Central memory CD8-positive, alpha-beta T cell (primary cell): ENCODE results near the gene EEFSEC.

ENCODE experiments used
- ATAC-seq: fragments of 150-1000 bp; cut with Tn5 transposase; replicated peaks from 2 replicates; pipeline ENCODE4 v1.10.0; 2022; ENCODE audit warnings: mild to moderate bottlenecking, moderate FRiP score, moderate number of reproducible peaks; ENCODE audit not compliant: poor library complexity, severe bottlenecking; ENCODE audit errors: extremely low read depth
- DNase-seq, 2 donors: peaks; one replicate each; pipeline ENCODE4 v3.0.0; 2021; ENCODE audit warnings: low spot score in 2 of 2
- H3K27ac Mint-ChIP-seq: one replicate; pipeline ENCODE4 v1.8.0; 2022; ENCODE audit warnings: low read depth, mild to moderate bottlenecking, moderate library complexity, mixed read lengths
- H3K27me3 Mint-ChIP-seq: one replicate; pipeline ENCODE4 v1.8.0; 2022; ENCODE audit warnings: mixed read lengths
- H3K36me3 Mint-ChIP-seq: one replicate; pipeline ENCODE4 v1.8.0; 2022; ENCODE audit warnings: mild to moderate bottlenecking, moderate library complexity, mixed read lengths; ENCODE audit not compliant: insufficient read depth
- H3K4me1 Mint-ChIP-seq: one replicate; pipeline ENCODE4 v1.8.0; 2022; ENCODE audit warnings: mixed read lengths
- H3K4me3 Mint-ChIP-seq: one replicate; pipeline ENCODE4 v1.8.0; 2022; ENCODE audit warnings: mild to moderate bottlenecking, moderate library complexity, mixed read lengths
- H3K9me3 Mint-ChIP-seq: one replicate; pipeline ENCODE4 v1.8.0; 2022; ENCODE audit warnings: mixed read lengths

The EEFSEC gene

DNA sequence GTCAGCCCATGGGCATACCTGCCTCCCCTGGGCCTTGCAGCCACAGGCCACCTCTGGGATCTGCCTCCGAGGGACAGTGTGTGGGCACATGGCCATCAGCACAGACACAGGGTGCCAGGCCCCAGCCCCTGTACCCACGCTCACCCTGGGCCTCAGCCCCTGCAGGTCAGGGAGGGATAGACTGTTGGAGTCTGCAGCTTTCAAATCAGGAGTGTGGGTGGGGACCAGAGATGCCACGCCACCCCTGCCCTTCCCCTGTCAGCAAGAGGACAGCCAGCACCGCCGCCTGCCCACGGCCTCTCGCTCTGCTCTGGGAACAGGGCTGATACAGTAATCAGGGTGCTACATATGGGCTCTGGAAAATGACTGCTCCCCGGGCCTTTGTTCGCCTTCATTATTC is 240.8 kb downstream of the EEFSEC start:
- Mint-ChIP-seq H3K4me3 (no peak overlapping the region), H3K9me3 (no peaks in the 10 kb centered on the region), H3K4me1 (peaks cover 22% of the 10 kb centered on the region), H3K27ac (no peak overlapping the region), H3K27me3 (no peaks in the 10 kb centered on the region), H3K36me3 (no peaks in the 10 kb centered on the region)
- DNase-seq (no peak), ATAC-seq (no peak)

DNA sequence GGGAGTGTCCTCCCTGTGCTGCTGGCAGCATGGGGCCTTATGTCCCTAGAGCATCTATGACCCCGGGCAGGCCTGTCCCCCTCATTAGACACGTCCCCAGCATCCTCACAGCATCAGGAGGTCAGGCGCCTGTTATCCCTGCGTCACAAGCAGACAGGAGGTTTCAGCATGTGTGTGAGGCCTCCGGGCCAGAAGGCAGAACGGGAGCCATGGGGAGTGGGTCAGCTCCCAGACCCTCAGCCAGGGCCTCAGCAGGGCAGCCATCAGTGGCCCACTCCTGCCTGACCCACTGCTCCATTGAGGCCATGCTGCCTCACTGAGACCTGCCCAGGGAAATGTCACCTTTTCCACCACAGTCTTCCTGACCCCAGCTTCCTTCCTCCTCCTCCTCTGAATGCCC is 241.8 kb downstream of the EEFSEC start:
- ATAC-seq (no peak), DNase-seq (no peak)
- Mint-ChIP-seq H3K27ac (peak overlapping the region; percentile 41), H3K9me3 (no peaks in the 10 kb centered on the region), H3K4me3 (no peak overlapping the region), H3K27me3 (no peaks in the 10 kb centered on the region), H3K36me3 (no peaks in the 10 kb centered on the region), H3K4me1 (peaks cover 22% of the 10 kb centered on the region)

DNA sequence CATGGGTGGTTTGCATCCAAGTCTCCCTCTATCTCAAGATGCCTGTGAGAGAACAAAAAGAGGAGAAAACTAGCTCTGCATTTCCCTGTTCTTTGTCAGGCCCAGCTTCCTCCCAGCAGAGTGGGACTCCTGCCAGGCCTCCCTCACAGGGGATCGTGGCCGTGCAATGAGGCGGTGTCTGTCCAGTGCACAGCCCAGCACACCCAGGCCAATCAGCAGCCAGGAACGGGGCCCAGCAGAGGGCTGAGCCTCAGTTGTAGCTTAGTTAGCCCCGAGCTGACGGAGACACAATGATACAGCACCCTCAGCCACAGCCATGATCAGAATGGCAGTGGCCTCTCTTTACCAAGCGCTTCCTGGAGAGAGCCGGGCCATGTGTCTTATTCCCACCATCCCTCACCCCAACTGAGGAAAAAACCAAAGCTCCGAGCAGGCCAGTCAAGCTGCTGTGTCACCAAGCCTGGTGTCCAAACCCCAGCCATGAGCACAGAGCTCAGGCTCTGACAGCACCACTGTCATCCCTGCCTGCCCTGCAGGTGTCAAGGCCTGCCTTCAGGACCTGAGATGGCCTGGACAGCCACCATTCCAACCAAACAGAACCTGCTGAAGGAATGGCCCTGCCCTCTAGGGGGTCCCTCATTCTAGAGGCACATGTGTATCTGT is 242.3 kb downstream of the EEFSEC start:
- Mint-ChIP-seq H3K4me3 (no peak overlapping the region), H3K4me1 (peaks cover 19% of the 10 kb centered on the region), H3K36me3 (no peaks in the 10 kb centered on the region), H3K27ac (peak overlapping the region; percentile 41), H3K27me3 (no peaks in the 10 kb centered on the region), H3K9me3 (no peaks in the 10 kb centered on the region)
- ATAC-seq (no peak), DNase-seq (no peak)

- ATAC-seq (no peak), DNase-seq (no peak)
- H3K36me3 Mint-ChIP-seq: no peaks in the 10 kb centered on the region
- H3K9me3 Mint-ChIP-seq: no peaks in the 10 kb centered on the region
- peaks cover 12% of the 10 kb centered on the region for H3K4me1 Mint-ChIP-seq
- H3K27me3 Mint-ChIP-seq: no peaks in the 10 kb centered on the region
- no peak overlapping the region for H3K4me3 Mint-ChIP-seq
- no peak overlapping the region for H3K27ac Mint-ChIP-seq
Measured at GRCh38 chr3:128397484-128397883, 244.2 kb downstream of the EEFSEC start.

DNA sequence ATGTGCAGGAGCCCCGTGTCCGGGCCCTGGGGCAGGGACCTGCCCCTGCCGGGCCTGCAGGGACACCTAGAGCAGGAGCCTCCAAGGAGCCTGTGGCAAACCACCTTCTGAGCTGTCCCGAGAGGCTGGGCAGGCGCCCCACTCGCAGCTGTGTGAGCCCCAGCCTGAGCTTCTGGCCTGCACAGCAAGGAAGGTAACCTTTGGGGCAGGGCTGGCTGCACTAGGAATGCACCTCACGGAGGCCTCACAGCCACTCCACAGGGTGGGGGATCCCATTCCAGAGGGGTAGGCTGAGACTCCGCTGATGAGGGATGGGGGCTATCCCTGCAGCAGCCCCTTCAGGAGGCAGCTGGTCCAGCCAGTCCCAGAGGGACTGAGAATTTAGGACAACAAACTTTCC is 245.3 kb downstream of the EEFSEC start:
- Mint-ChIP-seq H3K27me3 (no peaks in the 10 kb centered on the region), H3K4me1 (peaks cover 18% of the 10 kb centered on the region), H3K36me3 (peaks cover 2% of the 10 kb centered on the region), H3K27ac (no peak overlapping the region), H3K9me3 (no peaks in the 10 kb centered on the region), H3K4me3 (no peak overlapping the region)
- DNase-seq (no peak), ATAC-seq (no peak)

DNA sequence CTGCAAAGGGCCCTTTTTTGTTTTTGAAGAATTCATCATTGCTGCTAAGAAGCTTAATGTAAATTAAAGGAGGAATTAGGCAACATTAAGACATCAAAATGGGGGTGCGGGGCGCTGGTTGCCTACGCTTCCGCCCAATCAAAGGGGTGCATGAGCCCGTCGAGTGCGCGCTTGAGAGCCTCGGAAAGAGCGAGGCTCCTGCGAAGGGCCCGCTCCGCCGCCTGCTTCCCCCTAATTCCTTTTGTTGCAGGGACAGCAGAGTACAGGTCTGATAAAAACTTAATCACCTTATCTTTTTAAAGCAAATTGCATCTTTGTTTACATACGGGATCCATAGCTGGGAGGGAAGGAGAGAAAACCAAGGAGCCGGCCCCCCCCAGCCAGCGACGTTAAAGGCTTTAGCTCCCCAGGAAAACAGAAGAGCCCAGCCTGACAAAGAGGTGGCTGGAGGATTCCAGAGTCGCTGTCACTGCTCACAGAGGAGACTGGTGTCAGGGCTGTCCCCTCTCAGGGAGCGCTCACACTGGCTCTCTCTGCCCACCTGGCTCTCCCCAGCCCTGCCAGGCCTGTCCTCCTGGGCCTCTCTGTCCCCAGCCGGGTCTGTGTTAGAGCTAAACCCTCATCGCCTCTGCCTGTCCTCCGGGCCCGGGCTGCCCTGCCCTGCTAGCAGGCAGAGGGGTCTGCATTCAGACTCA is 246.1 kb downstream of the EEFSEC start:
- peaks cover 18% of the 10 kb centered on the region for H3K4me1 Mint-ChIP-seq
- ATAC-seq (no peak), DNase-seq (no peak)
- no peak overlapping the region for H3K27ac Mint-ChIP-seq
- H3K36me3 Mint-ChIP-seq: peaks cover 2% of the 10 kb centered on the region
- H3K4me3 Mint-ChIP-seq: no peak overlapping the region
- no peaks in the 10 kb centered on the region for H3K9me3 Mint-ChIP-seq
- no peaks in the 10 kb centered on the region for H3K27me3 Mint-ChIP-seq

DNA sequence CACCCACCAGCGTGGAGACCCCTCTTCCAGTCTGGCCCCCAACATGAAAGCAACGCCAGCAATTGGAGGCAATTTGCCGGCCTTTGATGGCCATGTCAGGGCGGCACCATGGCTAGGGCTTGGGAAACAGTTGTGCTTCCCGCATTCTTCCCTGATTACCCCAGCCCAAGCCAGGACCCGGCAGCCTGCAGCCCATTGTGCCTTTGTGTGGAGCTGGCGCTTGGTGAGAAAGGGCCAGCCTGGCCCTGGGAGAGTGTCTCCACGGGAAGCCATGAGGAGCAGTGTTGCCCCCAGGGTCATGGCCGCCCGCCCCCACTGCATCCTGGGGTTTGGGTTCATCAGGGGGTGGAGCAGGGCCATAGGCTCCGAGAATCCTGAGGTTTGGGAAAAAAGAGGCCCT is 247.4 kb downstream of the EEFSEC start:
- H3K27ac Mint-ChIP-seq: no peak overlapping the region
- H3K27me3 Mint-ChIP-seq: no peaks in the 10 kb centered on the region
- ATAC-seq: no peak
- peaks cover 10% of the 10 kb centered on the region for H3K4me1 Mint-ChIP-seq
- peaks cover 2% of the 10 kb centered on the region for H3K36me3 Mint-ChIP-seq
- no peak for DNase-seq
- no peak overlapping the region for H3K4me3 Mint-ChIP-seq
- H3K9me3 Mint-ChIP-seq: no peaks in the 10 kb centered on the region

DNA sequence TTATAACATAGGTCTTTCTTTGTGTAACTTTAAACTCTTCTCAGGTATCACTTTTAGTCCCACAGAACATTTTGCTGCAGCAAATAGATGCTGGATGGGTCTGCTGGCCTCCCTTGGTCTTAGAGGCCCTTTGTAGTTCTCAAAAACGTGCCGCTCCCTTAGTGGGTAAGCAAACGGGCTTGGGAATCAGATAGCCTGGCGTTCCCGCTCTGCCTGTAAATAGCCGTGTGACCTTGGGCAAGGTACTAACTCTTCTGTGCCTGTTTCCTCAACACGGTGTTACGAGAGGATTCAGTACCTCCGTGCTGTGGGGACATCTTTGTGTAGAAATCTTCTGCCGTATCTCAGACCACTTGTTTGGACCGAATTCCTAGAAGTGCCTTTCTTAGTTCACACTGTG is 249.0 kb downstream of the EEFSEC start:
- ATAC-seq: no peak
- no peak for DNase-seq
- H3K27me3 Mint-ChIP-seq: no peaks in the 10 kb centered on the region
- H3K4me1 Mint-ChIP-seq: peaks cover 15% of the 10 kb centered on the region
- no peak overlapping the region for H3K27ac Mint-ChIP-seq
- H3K36me3 Mint-ChIP-seq: peaks cover 3% of the 10 kb centered on the region
- no peak overlapping the region for H3K4me3 Mint-ChIP-seq
- H3K9me3 Mint-ChIP-seq: no peaks in the 10 kb centered on the region

DNA sequence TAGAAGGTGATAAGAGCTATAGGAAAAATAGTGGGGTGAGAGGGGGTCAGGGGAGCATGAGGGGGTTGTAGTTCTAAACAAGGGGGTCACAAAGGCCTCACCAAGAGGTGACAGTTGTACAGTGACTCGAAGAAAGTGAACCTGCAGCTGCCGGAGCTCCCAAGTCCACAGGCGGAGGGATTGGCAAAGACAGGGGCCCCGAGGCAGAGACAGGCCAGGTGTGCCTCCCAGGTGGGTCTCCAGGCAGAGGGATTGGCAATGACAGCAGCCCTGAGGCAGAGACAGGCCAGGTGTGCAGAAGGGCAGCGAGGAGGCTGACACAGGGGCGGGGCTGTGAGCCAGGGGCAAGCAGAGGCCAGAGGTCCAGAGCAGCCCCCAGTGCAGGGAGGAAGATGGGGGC is 249.7 kb downstream of the EEFSEC start:
- no peaks in the 10 kb centered on the region for H3K9me3 Mint-ChIP-seq
- peaks cover 3% of the 10 kb centered on the region for H3K36me3 Mint-ChIP-seq
- H3K4me1 Mint-ChIP-seq: peaks cover 15% of the 10 kb centered on the region
- no peak overlapping the region for H3K27ac Mint-ChIP-seq
- no peak for ATAC-seq
- H3K27me3 Mint-ChIP-seq: no peaks in the 10 kb centered on the region
- H3K4me3 Mint-ChIP-seq: no peak overlapping the region
- DNase-seq: no peak

DNA sequence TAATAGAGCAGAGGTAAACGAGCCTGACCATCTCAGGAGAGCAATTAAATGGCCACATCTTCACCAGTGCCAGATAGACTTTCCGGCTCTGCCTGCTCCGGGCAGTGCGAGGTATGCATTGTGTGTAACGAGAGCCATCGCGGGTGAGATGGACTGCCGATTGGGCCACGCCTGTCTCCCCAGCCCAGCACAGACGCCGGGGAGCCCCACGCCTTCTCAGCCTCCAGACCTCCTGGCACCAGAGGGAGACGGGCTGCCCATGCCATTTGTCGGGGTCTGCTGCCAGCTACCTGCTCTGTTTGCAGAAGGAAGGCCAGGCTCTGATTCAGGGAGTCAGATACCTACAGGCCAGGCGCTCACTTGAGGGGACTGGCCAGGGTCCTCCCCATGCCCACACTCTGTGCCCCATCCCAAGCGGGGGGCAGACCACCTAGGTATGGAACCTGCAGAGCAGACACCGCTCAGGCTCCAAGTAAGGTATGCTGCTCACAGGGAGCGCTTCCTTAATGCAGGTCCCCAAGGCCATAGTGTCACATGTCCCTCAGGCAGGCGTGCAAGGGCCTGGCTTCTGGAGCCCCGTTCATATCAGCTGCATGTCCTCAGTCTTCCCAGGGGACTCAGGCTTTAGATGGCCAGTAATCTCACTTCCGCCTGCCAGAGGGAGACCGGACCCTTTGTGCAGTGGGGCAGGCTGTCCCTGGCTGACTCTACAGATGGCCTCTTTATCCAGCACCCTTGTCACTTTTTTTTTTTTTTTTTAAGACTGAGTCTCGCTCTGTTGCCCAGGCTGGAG is 251.2 kb downstream of the EEFSEC start:
- DNase-seq (no peak), ATAC-seq (no peak)
- Mint-ChIP-seq H3K27ac (no peak overlapping the region), H3K4me3 (no peak overlapping the region), H3K9me3 (no peaks in the 10 kb centered on the region), H3K4me1 (peaks cover 15% of the 10 kb centered on the region), H3K36me3 (peaks cover 3% of the 10 kb centered on the region), H3K27me3 (no peaks in the 10 kb centered on the region)

DNA sequence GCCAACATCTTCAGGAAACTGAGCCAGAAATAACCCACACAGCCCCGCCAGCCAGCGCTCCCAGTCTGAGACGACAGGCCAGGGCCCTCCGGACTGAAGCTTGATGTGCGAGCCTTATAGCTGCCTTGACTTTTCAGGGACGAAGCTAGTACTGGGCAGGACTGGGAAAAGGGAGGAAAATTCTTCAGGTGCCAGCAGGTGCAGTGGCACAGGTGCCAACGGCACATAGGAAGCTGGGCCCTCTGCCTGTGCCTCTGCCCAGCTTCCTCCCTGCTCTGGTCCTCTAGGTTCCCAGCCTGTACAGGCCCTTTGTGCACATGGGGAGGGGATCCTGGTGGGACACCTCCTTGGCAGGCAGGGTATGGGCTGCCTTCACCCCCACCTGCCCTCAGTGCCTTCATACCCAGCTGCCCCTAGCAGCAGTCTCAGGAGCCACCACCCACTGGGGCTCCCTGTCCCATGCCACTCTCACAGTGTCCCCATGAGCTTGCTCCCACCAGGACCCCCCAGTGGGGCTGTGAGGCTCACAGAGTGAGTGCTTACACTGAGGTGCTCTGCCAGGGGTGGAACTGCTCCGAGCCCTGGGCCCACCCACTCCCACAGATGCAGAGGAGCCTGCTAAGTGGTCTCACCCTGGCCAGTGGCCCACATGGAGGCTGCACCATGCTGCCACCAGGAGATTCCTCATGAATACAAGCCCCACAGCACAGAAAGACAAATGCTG is 252.4 kb downstream of the EEFSEC start:
- H3K9me3 Mint-ChIP-seq: no peaks in the 10 kb centered on the region
- DNase-seq (no peak), ATAC-seq (no peak)
- H3K4me1 Mint-ChIP-seq: peaks cover 15% of the 10 kb centered on the region
- H3K36me3 Mint-ChIP-seq: peaks cover 3% of the 10 kb centered on the region
- H3K27ac Mint-ChIP-seq: no peak overlapping the region
- no peak overlapping the region for H3K4me3 Mint-ChIP-seq
- H3K27me3 Mint-ChIP-seq: no peaks in the 10 kb centered on the region

GRCh38 chr3:128407247-128407646 is 254.0 kb downstream of the EEFSEC start:
- peaks cover 3% of the 10 kb centered on the region for H3K36me3 Mint-ChIP-seq
- H3K4me3 Mint-ChIP-seq: no peak overlapping the region
- DNase-seq (no peak), ATAC-seq (no peak)
- H3K27ac Mint-ChIP-seq: peak overlapping the region; percentile 61
- H3K4me1 Mint-ChIP-seq: peaks cover 11% of the 10 kb centered on the region
- H3K27me3 Mint-ChIP-seq: no peaks in the 10 kb centered on the region
- H3K9me3 Mint-ChIP-seq: no peaks in the 10 kb centered on the region
